ENCODE results near the gene KXD1.

GRCh38 chr19:18605196-18605545 is 47.5 kb downstream of the KXD1 start:
- no peak for TF ChIP-seq CTCF (IDR thresholded peaks at IDR 0.05)
- no peak for TF ChIP-seq POLR2A (IDR thresholded peaks at IDR 0.05)
